H1 (cell line): ENCODE data around the gene ARHGAP28. TPM values are rescaled to one million over a fixed set of nuclear protein-coding genes. Genes with fewer than 3 reads are reported as not detected.

Source experiments
- CTCF ChIA-PET: fragments of 300-600 bp; sonication (Branson Sonifier 250); formaldehyde crosslinking; loops from one replicate; lab custom pipeline; 2021; ENCODE audit not compliant: partially characterized antibody; lab: Charles Lee
- POLR2A ChIA-PET: fragments of 300-600 bp; sonication (Branson Sonifier 250); formaldehyde crosslinking; loops from one replicate; lab custom pipeline; 2021; ENCODE audit warnings: inconsistent platforms; ENCODE audit not compliant: partially characterized antibody; lab: Charles Lee
- DNase-seq, 2 experiments: peaks; one replicate each; pipeline versions ENCODE4 v3.0.0 to v3.0.0-alpha.2; 2010 to 2022; ENCODE audit warnings: low spot score in 2 of 2, low read depth in 1 of 2, mixed read lengths in 1 of 2
- FAIRE-seq: peaks from 2 replicates; lab custom pipeline; 2011; peaks lifted over from hg19 to GRCh38; lab: Jason Lieb, UNC
- H2AFZ ChIP-seq: 2 replicates; pipeline ENCODE4 v1.8.1; 2012; ENCODE audit warnings: low read length, inconsistent platforms
- H2AK5ac ChIP-seq: 2 replicates; pipeline ENCODE4 v1.6.1; 2013; ENCODE audit warnings: low read depth, low read length
- H2BK120ac ChIP-seq: replicated peaks from 2 replicates; pipeline ENCODE3; 2013; ENCODE audit warnings: low read depth, low read length, inconsistent platforms
- H2BK12ac ChIP-seq: 2 replicates; pipeline ENCODE4 v1.6.1; 2013; ENCODE audit warnings: low read depth, low read length
- H2BK15ac ChIP-seq: 2 replicates; pipeline ENCODE4 v1.6.1; 2013; ENCODE audit warnings: low read length
- H2BK20ac ChIP-seq: 2 replicates; pipeline ENCODE4 v1.6.1; 2013; ENCODE audit warnings: low read length
- H2BK5ac ChIP-seq: 2 replicates; pipeline ENCODE4 v1.6.1; 2013; ENCODE audit warnings: low read depth, low read length
- H3K14ac ChIP-seq: 2 replicates; pipeline ENCODE4 v1.6.1; 2013; ENCODE audit warnings: inconsistent platforms; ENCODE audit not compliant: insufficient read length
- H3K18ac ChIP-seq: 2 replicates; pipeline ENCODE4 v1.6.1; 2013; ENCODE audit warnings: low read length; ENCODE audit errors: extremely low read depth
- H3K23ac ChIP-seq: 2 replicates; pipeline ENCODE4 v1.6.1; 2013; ENCODE audit warnings: inconsistent platforms; ENCODE audit not compliant: insufficient read length
- H3K23me2 ChIP-seq: 2 replicates; pipeline ENCODE4 v1.6.1; 2013; ENCODE audit warnings: low read depth, low read length
- H3K27ac ChIP-seq: 2 replicates; pipeline ENCODE4 v1.6.1; 2011; ENCODE audit warnings: low read depth, low read length, inconsistent platforms
- H3K27me3 ChIP-seq, 4 experiments: replicated peaks in 1 of 4; 1 replicate in 1 of 4; 2 replicates in 3 of 4; pipeline versions ENCODE4 v1.6.1 to v1.8.1; 2011 to 2013; ENCODE audit warnings: low read length in 3 of 4, mild to moderate bottlenecking in 3 of 4, inconsistent platforms in 2 of 4, mixed read lengths in 2 of 4, moderate library complexity in 1 of 4; ENCODE audit not compliant: control insufficient read depth in 3 of 4, insufficient read depth in 3 of 4; ENCODE audit errors: extremely low read depth in 1 of 4
- H3K36me3 ChIP-seq, 4 experiments: 2 replicates each; pipeline versions ENCODE4 v1.6.1 to v1.8.1; 2011 to 2013; ENCODE audit warnings: mild to moderate bottlenecking in 4 of 4, low read length in 3 of 4, moderate library complexity in 2 of 4, control low read depth in 1 of 4, inconsistent platforms in 1 of 4; ENCODE audit not compliant: insufficient read depth in 4 of 4, control insufficient read depth in 2 of 4
- H3K4ac ChIP-seq: replicated peaks from 2 replicates; pipeline ENCODE3; 2013; ENCODE audit warnings: low read length, low read depth, mixed read lengths, inconsistent platforms; ENCODE audit not compliant: insufficient read length
- H3K4me1 ChIP-seq, 4 experiments: replicated peaks in 1 of 4; 1 replicate in 1 of 4; 2 replicates in 3 of 4; pipeline versions ENCODE4 v1.6.1 to v1.8.1; 2011 to 2013; ENCODE audit warnings: low read length in 3 of 4, inconsistent platforms in 2 of 4, mixed read lengths in 1 of 4; ENCODE audit not compliant: insufficient read depth in 4 of 4, control insufficient read depth in 3 of 4
- H3K4me2 ChIP-seq, 2 experiments: 2 replicates each; pipeline versions ENCODE4 v1.6.1 to v1.8.1; 2011 to 2013; ENCODE audit warnings: low read depth in 2 of 2, low read length in 2 of 2, control low read depth in 1 of 2, inconsistent platforms in 1 of 2, mild to moderate bottlenecking in 1 of 2; ENCODE audit not compliant: insufficient read depth in 1 of 2
- H3K4me3 ChIP-seq, 4 experiments: fragments of 200-600, 300-600 bp in 1 of 4; sonication (generic), shearing (Covaris generic), sonication (Bioruptor Twin) in 1 of 4; 2 replicates each; pipeline versions ENCODE4 v1.5.1 to v1.8.1; 2011 to 2016; ENCODE audit warnings: low read length in 4 of 4, low read depth in 3 of 4, control low read depth in 2 of 4, inconsistent platforms in 2 of 4, mild to moderate bottlenecking in 2 of 4, mixed read lengths in 1 of 4, moderate library complexity in 1 of 4; ENCODE audit not compliant: insufficient read depth in 2 of 4; ENCODE audit errors: extremely low read depth in 1 of 4
- H3K56ac ChIP-seq: replicated peaks from 2 replicates; pipeline ENCODE3; 2013; ENCODE audit warnings: low read depth, mild to moderate bottlenecking, mixed read lengths, low read length, inconsistent platforms; ENCODE audit not compliant: insufficient read length
- H3K79me1 ChIP-seq: 2 replicates; pipeline ENCODE4 v1.6.1; 2013; ENCODE audit warnings: low read depth, low read length, control low read depth
- H3K79me2 ChIP-seq, 2 experiments: 2 replicates each; pipeline versions ENCODE4 v1.6.1 to v1.8.1; 2012 to 2013; ENCODE audit warnings: low read length in 2 of 2, mild to moderate bottlenecking in 2 of 2, inconsistent platforms in 1 of 2; ENCODE audit not compliant: insufficient read depth in 2 of 2, control insufficient read depth in 1 of 2
- H3K9ac ChIP-seq, 4 experiments: replicated peaks in 1 of 4; 1 replicate in 1 of 4; 2 replicates in 3 of 4; pipeline versions ENCODE4 v1.6.1 to v1.8.1; 2011 to 2013; ENCODE audit warnings: low read depth in 3 of 4, low read length in 3 of 4, control low read depth in 2 of 4, mild to moderate bottlenecking in 2 of 4, moderate library complexity in 2 of 4, inconsistent platforms in 1 of 4; ENCODE audit errors: extremely low read depth in 1 of 4
- H3K9me3 ChIP-seq, 2 experiments: 2 replicates each; pipeline versions ENCODE4 v1.6.1 to v1.8.1; 2012 to 2013; ENCODE audit warnings: mild to moderate bottlenecking in 2 of 2, moderate library complexity in 2 of 2, control low read depth in 1 of 2, inconsistent platforms in 1 of 2, low read depth in 1 of 2, low read length in 1 of 2, mixed read lengths in 1 of 2; ENCODE audit not compliant: insufficient read depth in 2 of 2
- H4K20me1 ChIP-seq, 2 experiments: replicated peaks in 1 of 2; 2 replicates each; pipeline versions ENCODE3 to v1.8.1; 2011 to 2013; ENCODE audit warnings: inconsistent platforms in 2 of 2, low read length in 2 of 2, mild to moderate bottlenecking in 1 of 2; ENCODE audit not compliant: insufficient read depth in 2 of 2, control insufficient read depth in 1 of 2
- H4K5ac ChIP-seq: 2 replicates; pipeline ENCODE4 v1.6.1; 2013; ENCODE audit warnings: low read length, low read depth, mixed read lengths, inconsistent platforms; ENCODE audit not compliant: insufficient read length
- H4K8ac ChIP-seq: 2 replicates; pipeline ENCODE4 v1.8.0; 2013; ENCODE audit warnings: mild to moderate bottlenecking, moderate library complexity, low read length, inconsistent platforms; ENCODE audit not compliant: insufficient read depth; ENCODE audit errors: extremely low read depth
- H4K91ac ChIP-seq: replicated peaks from 2 replicates; pipeline ENCODE3; 2013; ENCODE audit warnings: low read length, mixed read lengths, inconsistent platforms; ENCODE audit not compliant: insufficient read length
- CBX8 ChIP-seq: fragments of 300-800, 300-1000 bp; sonication (generic); IDR thresholded peaks from 2 replicates; pipeline ENCODE4 v1.7.1; 2016; ENCODE audit warnings: low read depth, low read length, borderline replicate concordance
- CREB1 ChIP-seq: IDR thresholded peaks from 2 replicates; pipeline ENCODE4 v1.6.1; 2012; ENCODE audit warnings: inconsistent platforms
- EP300 ChIP-seq, 2 experiments: IDR thresholded peaks; 1 replicate in 1 of 2; 2 replicates in 1 of 2; pipeline ENCODE4 v1.6.1; 2011 to 2012; ENCODE audit warnings: low read depth in 2 of 2, low read length in 2 of 2, mild to moderate bottlenecking in 2 of 2, borderline replicate concordance in 1 of 2, inconsistent platforms in 1 of 2, moderate library complexity in 1 of 2
- GABPA ChIP-seq: IDR thresholded peaks from 2 replicates; pipeline ENCODE4 v1.6.1; 2011; ENCODE audit warnings: mild to moderate bottlenecking, low read length, moderate library complexity, borderline replicate concordance; ENCODE audit not compliant: insufficient read depth
- KDM1A ChIP-seq: fragments of 200-600, 300-600 bp; sonication (generic); IDR thresholded peaks from 2 replicates; pipeline ENCODE4 v1.7.1; 2016; ENCODE audit warnings: mild to moderate bottlenecking, low read length, borderline replicate concordance
- MAFK ChIP-seq: IDR thresholded peaks from 2 replicates; pipeline ENCODE4 v1.6.1; 2012; ENCODE audit warnings: low read depth, mild to moderate bottlenecking, improper control_type of control experiment, low read length
- NANOG ChIP-seq: IDR thresholded peaks from 2 replicates; pipeline ENCODE4 v1.6.1; 2011; ENCODE audit warnings: low read length, low read depth, mild to moderate bottlenecking, inconsistent platforms; ENCODE audit not compliant: insufficient read depth, poor library complexity, severe bottlenecking
- POLR2AphosphoS5 ChIP-seq: IDR thresholded peaks from 2 replicates; pipeline ENCODE4 v1.6.1; 2011; ENCODE audit warnings: low read depth, low read length
- RBBP5 ChIP-seq: IDR thresholded peaks from 2 replicates; pipeline ENCODE4 v1.7.1; 2012; ENCODE audit warnings: low read depth, mild to moderate bottlenecking, inconsistent platforms, low read length, moderate library complexity, borderline replicate concordance
- SRF ChIP-seq: IDR thresholded peaks from 2 replicates; pipeline ENCODE4 v1.6.1; 2011; ENCODE audit warnings: mild to moderate bottlenecking, low read depth, low read length, moderate library complexity
- SUZ12 ChIP-seq: fragments of 200-600 bp; sonication (generic); IDR thresholded peaks from 2 replicates; pipeline ENCODE4 v1.6.1; 2012; ENCODE audit warnings: mild to moderate bottlenecking, inconsistent platforms, low read length, moderate library complexity, mixed read lengths
- TBP ChIP-seq: IDR thresholded peaks from 2 replicates; pipeline ENCODE4 v1.6.1; 2011; ENCODE audit warnings: low read depth, low read length, improper control_type of control experiment
- ZNF274 ChIP-seq: IDR thresholded peaks from 2 replicates; pipeline ENCODE4 v1.7.0; 2012; ENCODE audit warnings: low read length, borderline replicate concordance; ENCODE audit errors: extremely low read depth
- WGBS, 2 experiments: shearing (Covaris generic) in 1 of 2; methylation state at CpG; one replicate each; pipeline versions ENCODE4 v1.1.6 to v1.1.7; 2013 to 2015; ENCODE audit warnings: low lambda C conversion rate in 2 of 2, mixed read lengths in 2 of 2, inconsistent platforms in 1 of 2, low coverage in 1 of 2, missing lambda C conversion rate in 1 of 2; ENCODE audit not compliant: insufficient replicate concordance in 2 of 2, insufficient coverage in 1 of 2, insufficient read length in 1 of 2; ENCODE audit errors: extremely low coverage in 1 of 2, missing lambda C conversion rate in 1 of 2; 5-methylcytosine and 5-hydroxymethylcytosine counted together
- polyA plus RNA-seq, 7 experiments: library from polyadenylated mRNA; depleted of rRNA in 3 of 7; stranded (reverse) in 5 of 7; unstranded in 2 of 7; fragments of >200 nt in 5 of 7; fragments of 200-250 nt in 2 of 7; gene quantifications; 1 replicate in 5 of 7; 2 replicates in 1 of 7; 4 replicates in 1 of 7; pipeline versions ENCODE4 v1.2.1 to v1.2.3, GENCODE V29; 2011 to 2013; ENCODE audit warnings: missing spikeins in 2 of 7, mixed read lengths in 2 of 7
- total RNA-seq: library from RNA; stranded (reverse); fragmentation: NEBNext Ultra II Directional; extraction: Animal tissue kit (Norgen Biotek cat#: 25700); gene quantifications from 2 replicates; pipeline ENCODE4 v1.2.1, GENCODE V29; 2021
- TF ChIP-seq, protein P1 (sequence below): IDR thresholded peaks from 2 replicates; pipeline ENCODE4 v1.6.1; 2012; ENCODE audit warnings: inconsistent platforms

ARHGAP28 gene
- total and polyA plus RNA-seq, 2 of the 8 experiments (the other 6 are each of a cell fraction or from before 2014, with no cell fraction given), result 2.9 to 14.4 TPM

DNA sequence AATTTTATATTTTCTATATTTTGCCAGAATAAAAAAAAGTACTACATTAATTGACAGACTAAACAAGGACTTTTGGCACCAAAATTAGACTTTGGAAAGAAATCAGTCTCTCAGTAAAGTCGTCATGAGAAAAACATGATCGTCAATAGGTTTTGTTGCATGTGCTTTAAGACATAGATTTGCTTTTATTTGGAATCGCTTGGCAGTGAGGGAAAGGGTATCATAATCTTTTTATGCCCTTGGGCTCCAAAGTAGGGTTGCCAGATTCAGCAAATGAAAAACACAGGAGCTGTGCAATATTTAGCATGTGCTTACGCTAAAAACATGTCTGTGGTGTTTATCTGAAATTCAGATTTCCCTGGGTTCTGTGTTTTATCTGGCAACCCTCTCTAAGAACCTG lies 210.5 kb downstream of the ARHGAP28 start:
- WGBS, 2 experiments, result 92% methylated on average over 4 of the region's 4 CpGs; no CpG with 5 or more reads in 1 of the 2 experiments
- Histone ChIP-seq H3K4me3 (no peak overlapping the region), H3K23ac (no peak overlapping the region), H3K9ac (no peak overlapping the region), H2BK12ac (no peak overlapping the region), H3K27ac (no peak overlapping the region), H3K36me3 (peaks cover 3 to 16% (median 10%) of the 10 kb centered on the region in 4 experiments), H3K4me1 (no peaks in the 10 kb centered on the region), H2BK20ac (no peak overlapping the region), H4K8ac (no peak overlapping the region), H2AFZ (no peak overlapping the region), H2AK5ac (no peak overlapping the region), H3K79me1 (no peaks in the 10 kb centered on the region), H3K79me2 (no peaks in the 10 kb centered on the region), H4K91ac (no peak overlapping the region), H3K27me3 (no peaks in the 10 kb centered on the region), H2BK15ac (no peak overlapping the region), H4K5ac (no peak overlapping the region), H3K18ac (no peak overlapping the region), H3K23me2 (no peaks in the 10 kb centered on the region; the same call in 1 of the 2 replicates), H3K56ac (no peak overlapping the region), H3K4me2 (no peak overlapping the region), H3K4ac (no peak overlapping the region), H4K20me1 (peaks cover 0 to 4% of the 10 kb centered on the region in 2 experiments), H3K14ac (no peak overlapping the region), H2BK120ac (no peak overlapping the region), H2BK5ac (no peak overlapping the region), H3K9me3 (no peaks in the 10 kb centered on the region)
- CTCF ChIA-PET, result interaction anchor here (1.0 to 2.2 kb wide), 3 partner anchors 18 to 238 kb away, joined by 3 to 10 read pairs (median 9); no protein-coding TSS in a partner anchor
- POLR2A ChIA-PET, result no interaction called here
- FAIRE-seq (no peak), DNase-seq (no peak)
- TF ChIP-seq CREB1 (no peak), TBP (no peak), MAFK (no peak), POLR2AphosphoS5 (no peak), SUZ12 (no peak), GABPA (no peak), RBBP5 (no peak), ZNF274 (no peak), SRF (no peak), KDM1A (no peak), NANOG (no peak), CBX8 (no peak), EP300 (IDR thresholded peaks at IDR 0.05; ENCODE audit: borderline replicate concordance in 1 of 2, low read depth in 2 of 2, low read length in 2 of 2) (no peak)
- TF ChIP-seq, protein P1, sequence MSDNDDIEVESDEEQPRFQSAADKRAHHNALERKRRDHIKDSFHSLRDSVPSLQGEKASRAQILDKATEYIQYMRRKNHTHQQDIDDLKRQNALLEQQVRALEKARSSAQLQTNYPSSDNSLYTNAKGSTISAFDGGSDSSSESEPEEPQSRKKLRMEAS, result no peak
